Uterus (tissue), 4 donors: Measurements from ENCODE around the gene ANKRD1. TPM values are rescaled to one million over a fixed set of nuclear protein-coding genes. Genes with fewer than 3 reads are reported as not detected.

ENCODE experiments used
- DNase-seq, 2 donors: peaks; one replicate each; pipeline ENCODE4 v3.0.0-alpha.2; 2019 to 2020
- H3K27ac ChIP-seq, 2 donors: fragments of 200-600 bp; sonication (generic); 1 replicate in 1 of 2; 2 replicates in 1 of 2; pipeline ENCODE4 v1.5.1; 2016 to 2018
- H3K27me3 ChIP-seq, 2 donors: fragments of 200-600 bp; sonication (generic); one replicate each; pipeline ENCODE4 v1.5.1; 2018 to 2019; ENCODE audit warnings: control low read depth in 1 of 2
- H3K36me3 ChIP-seq, 2 donors: fragments of 200-600 bp; sonication (generic); one replicate each; pipeline ENCODE4 v1.5.1; 2019; ENCODE audit warnings: control low read depth in 1 of 2
- H3K4me1 ChIP-seq, 2 donors: fragments of 200-600 bp; sonication (generic); one replicate each; pipeline ENCODE4 v1.5.1; 2018 to 2019; ENCODE audit warnings: control low read depth in 1 of 2
- H3K4me3 ChIP-seq, 2 donors: fragments of 200-600 bp; sonication (generic); 1 replicate in 1 of 2; 2 replicates in 1 of 2; pipeline ENCODE4 v1.5.1; 2018 to 2019; ENCODE audit warnings: mild to moderate bottlenecking in 1 of 2
- H3K9me3 ChIP-seq, 2 donors: fragments of 200-600 bp; sonication (generic); one replicate each; pipeline ENCODE4 v1.5.1; 2019; ENCODE audit warnings: control low read depth in 1 of 2
- CTCF ChIP-seq, 4 experiments: fragments of 200-600 bp in 2 of 4; fragments of 450-650 bp in 2 of 4; sonication (generic) in 2 of 4; IDR thresholded peaks; one replicate each; pipeline ENCODE4 v1.5.1; 2016 to 2019; ENCODE audit warnings: antibody characterized with exemption in 4 of 4, mild to moderate bottlenecking in 2 of 4, moderate library complexity in 1 of 4
- POLR2A ChIP-seq, 2 donors: fragments of 450-650 bp; IDR thresholded peaks; one replicate each; pipeline ENCODE4 v1.6.1; 2016; ENCODE audit warnings: antibody characterized with exemption in 2 of 2, mild to moderate bottlenecking in 1 of 2, moderate library complexity in 1 of 2
- intact Hi-C: fragments of 100-400 bp; cut with DNase I; formaldehyde crosslinking; loops from one replicate; pipeline ENCODE4 v1.15.1; 2023; ENCODE audit warnings: low total_unique reads
- total RNA-seq, 4 donors: library from RNA; depleted of rRNA in 3 of 4; stranded (reverse); fragments of >200 nt in 3 of 4; gene quantifications; one replicate each; pipeline versions ENCODE4 v1.1.0 to v1.2.4, GENCODE V29; 2014 to 2023
- donor health status: DM: yes; HTN: yes; CAD: no.

ANKRD1 gene
- total RNA-seq, 4 donors from 2014 or later: 0.35 to 0.64 TPM; not detected in 2

DNA sequence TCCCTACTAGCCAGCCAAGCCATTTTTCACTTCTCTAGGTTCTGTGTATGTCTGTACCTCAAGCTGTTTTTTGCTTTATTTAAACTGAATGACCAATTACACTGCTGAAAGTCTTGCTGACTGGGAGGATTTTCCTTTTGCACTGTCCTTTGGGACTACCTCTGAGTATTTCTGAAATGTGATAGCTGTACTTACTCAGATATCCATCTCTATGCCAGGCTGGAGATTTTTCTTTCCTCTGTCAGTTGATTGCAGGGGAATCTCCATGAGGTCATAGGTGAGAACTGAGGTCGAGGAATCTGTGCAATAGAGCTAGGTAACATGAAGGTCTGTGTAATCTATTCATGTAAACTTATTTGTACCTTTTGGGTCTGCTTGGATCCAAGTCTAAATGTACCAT is 38.9 kb upstream of the ANKRD1 start:
- DNase-seq: no peak
- Histone ChIP-seq H3K36me3 (no peaks in the 10 kb centered on the region), H3K27ac (no peak overlapping the region), H3K4me3 (no peak overlapping the region), H3K9me3 (no peaks in the 10 kb centered on the region), H3K27me3 (no peaks in the 10 kb centered on the region), H3K4me1 (no peaks in the 10 kb centered on the region)
- intact Hi-C loops: no loop called here
- TF ChIP-seq POLR2A (IDR thresholded peaks at IDR 0.05) (no peak), CTCF (IDR thresholded peaks at IDR 0.05) (no peak)

DNA sequence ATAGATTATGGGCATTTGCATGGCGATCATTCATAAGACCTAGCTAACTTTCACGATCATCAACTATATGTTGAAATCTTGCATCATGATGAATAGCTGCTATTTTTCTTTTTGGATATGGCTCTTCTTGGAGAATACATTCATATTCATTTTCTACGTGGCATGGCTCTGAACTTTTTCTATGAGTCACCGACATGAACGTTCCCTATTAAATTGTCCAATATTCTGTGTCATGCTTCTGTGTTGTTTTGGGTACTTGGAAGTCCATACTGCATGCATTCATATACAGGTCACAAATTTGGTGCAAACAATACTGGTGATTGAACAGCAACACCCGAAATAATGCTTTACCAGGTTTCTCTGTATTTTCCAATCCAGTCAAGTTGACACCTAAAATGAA is 37.9 kb upstream of the ANKRD1 start:
- no peak for DNase-seq
- Histone ChIP-seq H3K27me3 (no peaks in the 10 kb centered on the region), H3K27ac (no peak overlapping the region), H3K36me3 (no peaks in the 10 kb centered on the region), H3K4me1 (no peaks in the 10 kb centered on the region), H3K4me3 (no peak overlapping the region), H3K9me3 (no peaks in the 10 kb centered on the region)
- no peak for TF ChIP-seq CTCF (IDR thresholded peaks at IDR 0.05)
- TF ChIP-seq POLR2A (IDR thresholded peaks at IDR 0.05): no peak
- intact Hi-C loops: no loop called here

GRCh38 chr10:90947030-90947960 is 26.4 kb upstream of the ANKRD1 start:
- intact Hi-C loops: no loop called here
- Histone ChIP-seq H3K4me3 (no peak overlapping the region), H3K27ac (no peak overlapping the region), H3K9me3 (no peaks in the 10 kb centered on the region), H3K4me1 (no peaks in the 10 kb centered on the region), H3K36me3 (no peaks in the 10 kb centered on the region), H3K27me3 (no peaks in the 10 kb centered on the region)
- no peak for DNase-seq
- TF ChIP-seq POLR2A (IDR thresholded peaks at IDR 0.05): no peak
- no peak for TF ChIP-seq CTCF (IDR thresholded peaks at IDR 0.05)

GRCh38 chr10:90945491-90946070 is 24.7 kb upstream of the ANKRD1 start:
- no peak for DNase-seq

More at GRCh38 chr10:90945491-90946070, 24.7 kb upstream of the ANKRD1 start:
- H3K27ac ChIP-seq: no peak overlapping the region
- no peaks in the 10 kb centered on the region for H3K4me1 ChIP-seq
- H3K36me3 ChIP-seq: no peaks in the 10 kb centered on the region
- no peak for TF ChIP-seq CTCF (IDR thresholded peaks at IDR 0.05)
- no peak for TF ChIP-seq POLR2A (IDR thresholded peaks at IDR 0.05)
- H3K27me3 ChIP-seq: no peaks in the 10 kb centered on the region
- intact Hi-C loops: no loop called here
- no peak overlapping the region for H3K4me3 ChIP-seq
- H3K9me3 ChIP-seq: no peaks in the 10 kb centered on the region
